Left ventricle myocardium inferior (tissue), 1 donor: Measurements from ENCODE around the gene RNASE9. TPM values are rescaled to one million over a fixed set of nuclear protein-coding genes. Genes with fewer than 3 reads are reported as not detected.

ENCODE experiments used
- DNase-seq: peaks from one replicate; pipeline ENCODE4 v3.0.0-alpha.2; 2020
- H3K27ac ChIP-seq: fragments of 200-600 bp; replicated peaks from 2 replicates; pipeline ENCODE4 v1.8.0; 2021
- H3K27me3 ChIP-seq: fragments of 200-600 bp; 2 replicates; pipeline ENCODE4 v1.8.0; 2021; ENCODE audit warnings: low read depth
- H3K36me3 ChIP-seq: fragments of 200-600 bp; 2 replicates; pipeline ENCODE4 v1.8.0; 2021
- H3K4me1 ChIP-seq: fragments of 200-600 bp; 2 replicates; pipeline ENCODE4 v1.8.0; 2021
- H3K4me3 ChIP-seq: fragments of 200-600 bp; 2 replicates; pipeline ENCODE4 v1.8.0; 2021; ENCODE audit warnings: mild to moderate bottlenecking, moderate library complexity
- H3K9me3 ChIP-seq: fragments of 200-600 bp; replicated peaks from 2 replicates; pipeline ENCODE4 v1.8.0; 2021
- CTCF ChIP-seq: fragments of 200-600 bp; IDR thresholded peaks from 2 replicates; pipeline ENCODE4 v1.8.0; 2021; ENCODE audit warnings: antibody characterized with exemption, mild to moderate bottlenecking, borderline replicate concordance
- intact Hi-C: fragments of 100-400 bp; cut with micrococcal nuclease; formaldehyde crosslinking; loops from one replicate; pipeline ENCODE4 v1.11.0; 2022
- total RNA-seq: library from RNA; stranded (reverse); fragmentation: NEBNext Ultra II Directional; extraction: Animal tissue kit (Norgen Biotek cat#: 25700); gene quantifications from one replicate; pipeline ENCODE4 v1.2.1, GENCODE V29; 2021
- donor health status: DM: no; HTN: yes; CAD: no; lungs with severe emphysema.

RNASE9 gene
- total RNA-seq, 1 donor from 2014 or later = not detected

- no peak for TF ChIP-seq CTCF
- no peak for DNase-seq
- H3K4me3 ChIP-seq = no peak overlapping the region
- no peak overlapping the region for H3K27ac ChIP-seq
- intact Hi-C loops = no loop called here
- H3K36me3 ChIP-seq = no peaks in the 10 kb centered on the region
- no peaks in the 10 kb centered on the region for H3K9me3 ChIP-seq
- H3K4me1 ChIP-seq = no peaks in the 10 kb centered on the region
- H3K27me3 ChIP-seq = peaks cover 8% of the 10 kb centered on the region
Measured at GRCh38 chr14:20557212-20557542, 3.7 kb downstream of the RNASE9 start.

- no peaks in the 10 kb centered on the region for H3K36me3 ChIP-seq
- peaks cover 8% of the 10 kb centered on the region for H3K27me3 ChIP-seq
- H3K9me3 ChIP-seq = no peaks in the 10 kb centered on the region
- no peak for DNase-seq
- no peaks in the 10 kb centered on the region for H3K4me1 ChIP-seq
- no peak for TF ChIP-seq CTCF
- no peak overlapping the region for H3K4me3 ChIP-seq
- H3K27ac ChIP-seq = no peak overlapping the region
- intact Hi-C loops = no loop called here
Measured at GRCh38 chr14:20556500-20557211, 4.2 kb downstream of the RNASE9 start.

- TF ChIP-seq CTCF = no peak
- intact Hi-C loops = no loop called here
Measured at GRCh38 chr14:20555845-20556244, 5.0 kb downstream of the RNASE9 start.

GRCh38 chr14:20553024-20553423, 7.8 kb downstream of the RNASE9 start:
- no peaks in the 10 kb centered on the region for H3K36me3 ChIP-seq
- no peak for TF ChIP-seq CTCF
- intact Hi-C loops = no loop called here
- no peak for DNase-seq
- H3K27ac ChIP-seq = no peak overlapping the region
- no peak overlapping the region for H3K4me3 ChIP-seq
- peaks cover 8% of the 10 kb centered on the region for H3K27me3 ChIP-seq
- no peaks in the 10 kb centered on the region for H3K4me1 ChIP-seq
- no peaks in the 10 kb centered on the region for H3K9me3 ChIP-seq

More at GRCh38 chr14:20555845-20556244, 5.0 kb downstream of the RNASE9 start:
- peaks cover 8% of the 10 kb centered on the region for H3K27me3 ChIP-seq
- H3K9me3 ChIP-seq = no peaks in the 10 kb centered on the region
- H3K4me1 ChIP-seq = no peaks in the 10 kb centered on the region
- H3K27ac ChIP-seq = no peak overlapping the region
- no peak overlapping the region for H3K4me3 ChIP-seq
- H3K36me3 ChIP-seq = no peaks in the 10 kb centered on the region
- DNase-seq = no peak

GRCh38 chr14:20551606-20552005, 9.2 kb downstream of the RNASE9 start:
- Histone ChIP-seq H3K4me3 (no peak overlapping the region), H3K36me3 (no peaks in the 10 kb centered on the region), H3K9me3 (no peaks in the 10 kb centered on the region), H3K4me1 (no peaks in the 10 kb centered on the region), H3K27ac (no peak overlapping the region), H3K27me3 (peaks cover 12% of the 10 kb centered on the region)
- no peak for DNase-seq
- no peak for TF ChIP-seq CTCF
- intact Hi-C loops = no loop called here

GRCh38 chr14:20550926-20551325, 9.9 kb downstream of the RNASE9 start:
- H3K27ac ChIP-seq = no peak overlapping the region
- no peaks in the 10 kb centered on the region for H3K9me3 ChIP-seq
- no peak overlapping the region for H3K4me3 ChIP-seq
- H3K27me3 ChIP-seq = peaks cover 12% of the 10 kb centered on the region
- H3K4me1 ChIP-seq = no peaks in the 10 kb centered on the region
- DNase-seq = no peak
- TF ChIP-seq CTCF = no peak
- intact Hi-C loops = no loop called here
- no peaks in the 10 kb centered on the region for H3K36me3 ChIP-seq
